K562 (cell line): ENCODE results near the gene TNFAIP8L2. TPM values are rescaled to one million over a fixed set of nuclear protein-coding genes. Genes with fewer than 3 reads are reported as not detected.

ENCODE experiments used
- ADNP ChIP-seq: fragments of 200-800 bp; sonication (Bioruptor generic); IDR thresholded peaks from 2 replicates; pipeline ENCODE4 v1.6.1; 2016; ENCODE audit warnings: missing genetic modification characterization, missing compliant biosample characterization
- AFF1 ChIP-seq, 2 experiments: fragments of 450-650 bp; IDR thresholded peaks; 2 replicates each; pipeline ENCODE4 v1.6.1; 2018; ENCODE audit warnings: mild to moderate bottlenecking in 2 of 2, low read depth in 1 of 2; ENCODE audit not compliant: partially characterized antibody in 2 of 2
- ARID4B ChIP-seq: sonication (generic); formaldehyde crosslinking; IDR thresholded peaks from 2 replicates; pipeline ENCODE4 v1.8.0; 2022; ENCODE audit warnings: mild to moderate bottlenecking, missing genetic modification reagents
- E2F5 ChIP-seq: sonication (generic); formaldehyde crosslinking; IDR thresholded peaks from 2 replicates; pipeline ENCODE4 v1.8.0; 2022; ENCODE audit warnings: mild to moderate bottlenecking, missing genetic modification reagents
- FOXA3 ChIP-seq, 2 experiments: fragments of 450-650 bp in 1 of 2; sonication (generic) in 1 of 2; formaldehyde crosslinking; IDR thresholded peaks in 1 of 2; conservative IDR thresholded peaks in 1 of 2; 2 replicates each; pipeline versions ENCODE4 v1.4.0 to v1.8.0; 2020 to 2022; ENCODE audit warnings: mild to moderate bottlenecking in 2 of 2, missing genetic modification reagents in 1 of 2
- GTF2F1 ChIP-seq: IDR thresholded peaks from 2 replicates; pipeline ENCODE4 v1.6.1; 2011; ENCODE audit warnings: low read depth, low read length, improper control_type of control experiment
- HDAC2 ChIP-seq: fragments of 450-650 bp; IDR thresholded peaks from 2 replicates; pipeline ENCODE4 v1.6.1; 2016; ENCODE audit warnings: mild to moderate bottlenecking
- MEIS2 ChIP-seq: fragments of 450-650 bp; IDR thresholded peaks from 2 replicates; pipeline ENCODE4 v1.6.1; 2014; ENCODE audit warnings: mild to moderate bottlenecking; ENCODE audit not compliant: partially characterized antibody
- PCBP1 ChIP-seq: fragments of 200-400 bp; formaldehyde crosslinking; IDR thresholded peaks from 2 replicates; pipeline ENCODE4 v1.6.1; 2018; ENCODE audit warnings: mild to moderate bottlenecking, low read depth, low read length; ENCODE audit not compliant: poor library complexity, severe bottlenecking
- PTRF ChIP-seq: fragments of 450-650 bp; IDR thresholded peaks from 2 replicates; pipeline ENCODE4 v1.6.1; 2016; ENCODE audit warnings: mild to moderate bottlenecking, missing genetic modification characterization, missing compliant biosample characterization
- SMAD2 ChIP-seq: fragments of 150-350 bp; IDR thresholded peaks from 2 replicates; pipeline ENCODE4 v1.6.1; 2014; ENCODE audit warnings: low read depth, mild to moderate bottlenecking, low read length
- SP1 ChIP-seq: sonication (generic); formaldehyde crosslinking; IDR thresholded peaks from 2 replicates; pipeline ENCODE4 v1.8.1; 2022; ENCODE audit warnings: mild to moderate bottlenecking, missing genetic modification reagents
- U2AF1 ChIP-seq: fragments of 200-400 bp; formaldehyde crosslinking; optimal IDR thresholded peaks from 2 replicates; pipeline ENCODE3; 2017; ENCODE audit warnings: mild to moderate bottlenecking, low read depth, low read length, moderate library complexity
- ZNF140 ChIP-seq: fragments of 250-450 bp; sonication (Bioruptor Pico); IDR thresholded peaks from 2 replicates; pipeline ENCODE4 v1.8.0; 2021; ENCODE audit warnings: moderate library complexity, mild to moderate bottlenecking, inconsistent platforms
- ZNF146 ChIP-seq: IDR thresholded peaks from one replicate; pipeline ENCODE4 v1.6.1; 2018; ENCODE audit warnings: missing compliant biosample characterization; ENCODE audit not compliant: unreplicated experiment
- ZNF668 ChIP-seq: fragments of 250-450 bp; sonication (Bioruptor Pico); IDR thresholded peaks from 2 replicates; pipeline ENCODE4 v1.8.0; 2022; ENCODE audit warnings: mild to moderate bottlenecking, inconsistent platforms
- ZSCAN29 ChIP-seq: fragments of 450-650 bp; IDR thresholded peaks from 2 replicates; pipeline ENCODE4 v1.6.1; 2017
- polyA plus RNA-seq, 8 experiments: library from polyadenylated mRNA; depleted of rRNA in 4 of 8; stranded (reverse) in 5 of 8; unstranded in 3 of 8; fragments of >200 nt; fragmentation: Nextera tagmentation in 2 of 8; fragmentation: Illumina TruSeq in 1 of 8; extraction: Ambion mirVana in 2 of 8; extraction: Trizol in 1 of 8; gene quantifications; 2 replicates each; pipeline versions ENCODE4 v1.2.1 to v1.2.3, GENCODE V29; 2011 to 2014; ENCODE audit warnings: inconsistent platforms in 1 of 8, missing spikeins in 1 of 8
- total RNA-seq, 7 experiments: library from RNA; depleted of rRNA in 6 of 7; stranded (reverse); fragments of >200 nt in 6 of 7; fragmentation: Illumina TruSeq in 2 of 7; extraction: Trizol in 2 of 7; gene quantifications; 2 replicates each; pipeline versions ENCODE4 v1.2.1 to v1.2.3, GENCODE V29; 2011 to 2021; ENCODE audit warnings: low replicate concordance in 1 of 7

TNFAIP8L2 gene
- total and polyA plus RNA-seq, 9 of the 15 experiments (the other 6 are each of a cell fraction or from before 2014, with no cell fraction given), result 0.05 to 1.7 (median 0.52) TPM

GRCh38 chr1:151198254-151199127, 42.0 kb downstream of the TNFAIP8L2 start, which contains the start of gene PIP5K1A (continued):
- TF ChIP-seq AFF1 (IDR thresholded peaks at IDR 0.05; ENCODE audit: low read depth in 1 of 2, partially characterized antibody in 2 of 2) (no peak), ZNF146 (CRISPR knock-in tag) (no peak), ZSCAN29 (peak; percentile 70; the same call in 1 of the 2 replicates), ZNF668 (CRISPR knock-in tag) (0 out of 2 replicates have a peak, but pooled peaks have one; percentile 33), GTF2F1 (no peak), ZNF140 (CRISPR knock-in tag) (no peak), FOXA3 (CRISPR knock-in tag; conservative IDR thresholded peaks at IDR 0.05 in 1 of 2, IDR thresholded peaks at IDR 0.05 in 1 of 2) (no peak), HDAC2 (peak; percentile 61; the same call in 1 of the 2 replicates), U2AF1 (no peak), ADNP (tag) (no peak), PCBP1 (no peak), SP1 (peak; percentile 54; the same call in 1 of the 2 replicates), ARID4B (CRISPR knock-in tag) (no peak; the same call in 1 of the 2 replicates), PTRF (tag) (no peak), SMAD2 (no peak), E2F5 (no peak), MEIS2 (peak; percentile 86)
